K562 (cell line): ENCODE measurements around the gene EEFSEC. TPM values are rescaled to one million over a fixed set of nuclear protein-coding genes. Genes with fewer than 3 reads are reported as not detected.

Source experiments
- ATAC-seq: fragments of 200-7000 bp; cut with Tn5 transposase; 3 replicates; pipeline ENCODE4 v1.9.1; 2020; ENCODE audit warnings: moderate library complexity
- BruUV-seq: library from RNA; stranded (reverse); fragments of 400-500 nt; replicated peaks from 2 replicates; lab custom pipeline; 2021; lab: Mats Ljungman, UMichigan
- CTCF ChIA-PET: fragments of 300-600 bp; formaldehyde crosslinking; extraction: SDS; loops from one replicate; lab custom pipeline; 2021; ENCODE audit warnings: low intra/inter-chr PET ratio; lab: Yijun Ruan, JAX
- POLR2A ChIA-PET: fragments of 300-600, 350-650 bp; sonication (Branson Sonifier 250); formaldehyde crosslinking; extraction: SDS; loops from one replicate; lab custom pipeline; 2021; ENCODE audit warnings: antibody characterized with exemption, inconsistent platforms; lab: Yijun Ruan, JAX
- DNase-seq, 4 experiments: peaks; one replicate each; pipeline versions ENCODE4 v3.0.0 to v3.0.0-alpha.2; 2011 to 2018; ENCODE audit warnings: low spot score in 3 of 4, mixed read lengths in 3 of 4; ENCODE audit errors: extremely low read depth in 1 of 4
- FAIRE-seq: peaks from 2 replicates; lab custom pipeline; 2011; peaks lifted over from hg19 to GRCh38; lab: Jason Lieb, UNC
- H2AFZ ChIP-seq: 2 replicates; pipeline ENCODE4 v1.6.0; 2011; ENCODE audit warnings: low read depth, low read length, control low read depth, inconsistent platforms
- H3K27ac ChIP-seq: fragments of 200-600 bp; 3 replicates; pipeline ENCODE4 v1.8.0; 2011; ENCODE audit warnings: low read depth, mild to moderate bottlenecking, control low read depth, inconsistent platforms, low read length, moderate library complexity, mixed read lengths; ENCODE audit errors: extremely low read depth
- H3K27me3 ChIP-seq, 2 experiments: fragments of 300-600 bp in 1 of 2; 2 replicates in 1 of 2; 3 replicates in 1 of 2; pipeline versions ENCODE4 v1.6.0 to v1.8.0; 2011; ENCODE audit warnings: inconsistent platforms in 2 of 2, low read length in 2 of 2, mild to moderate bottlenecking in 1 of 2, mixed read lengths in 1 of 2, moderate library complexity in 1 of 2; ENCODE audit not compliant: control insufficient read depth in 2 of 2, insufficient read depth in 2 of 2
- H3K36me3 ChIP-seq: fragments of 300-600 bp; 3 replicates; pipeline ENCODE4 v1.8.0; 2011; ENCODE audit warnings: mild to moderate bottlenecking, low read length, inconsistent platforms; ENCODE audit not compliant: control insufficient read depth, insufficient read depth
- H3K4me1 ChIP-seq, 2 experiments: fragments of 200-600 bp in 1 of 2; replicated peaks in 1 of 2; 2 replicates in 1 of 2; 3 replicates in 1 of 2; pipeline versions ENCODE4 v1.5.1 to v1.8.0; 2011; ENCODE audit warnings: inconsistent platforms in 2 of 2, low read length in 2 of 2, mild to moderate bottlenecking in 1 of 2, mixed read lengths in 1 of 2, moderate library complexity in 1 of 2; ENCODE audit not compliant: control insufficient read depth in 2 of 2, insufficient read depth in 2 of 2
- H3K4me2 ChIP-seq: 2 replicates; pipeline ENCODE4 v1.6.1; 2011; ENCODE audit warnings: low read length, control low read depth, inconsistent platforms, mixed read lengths; ENCODE audit not compliant: insufficient read depth
- H3K4me3 ChIP-seq: fragments of 200-600 bp; sonication (generic), shearing (Covaris generic); 2 replicates; pipeline ENCODE4 v1.5.1; 2016; ENCODE audit warnings: control low read depth, inconsistent platforms
- H3K79me2 ChIP-seq: fragments of 200-600 bp; 3 replicates; pipeline ENCODE4 v1.8.0; 2011; ENCODE audit warnings: low read length, inconsistent platforms; ENCODE audit not compliant: control insufficient read depth, insufficient read depth
- H3K9ac ChIP-seq, 2 experiments: 2 replicates each; pipeline versions ENCODE4 v1.6.0 to v1.6.1; 2011; ENCODE audit warnings: low read depth in 2 of 2, low read length in 2 of 2, control low read depth in 1 of 2, inconsistent platforms in 1 of 2, mild to moderate bottlenecking in 1 of 2, mixed read lengths in 1 of 2; ENCODE audit not compliant: insufficient read depth in 1 of 2
- H3K9me1 ChIP-seq: one replicate; pipeline ENCODE4 v1.6.0; 2011; ENCODE audit warnings: inconsistent platforms, mild to moderate bottlenecking, low read length, moderate library complexity; ENCODE audit not compliant: control insufficient read depth, insufficient read depth
- H3K9me3 ChIP-seq: replicated peaks from 2 replicates; pipeline ENCODE4 v1.5.1; 2011; ENCODE audit warnings: low read depth, low read length, inconsistent platforms; ENCODE audit not compliant: control insufficient read depth, insufficient read depth
- H4K20me1 ChIP-seq: replicated peaks from 2 replicates; pipeline ENCODE4 v1.6.1; 2011; ENCODE audit warnings: low read length, inconsistent platforms, mixed read lengths; ENCODE audit not compliant: control insufficient read depth, insufficient read depth
- BACH1 ChIP-seq: fragments of 200-800 bp; sonication (Bioruptor generic); IDR thresholded peaks from 2 replicates; pipeline ENCODE4 v1.6.1; 2016; ENCODE audit warnings: missing genetic modification characterization, missing compliant biosample characterization
- BCL6 ChIP-seq: fragments of 250-450 bp; sonication (Bioruptor Pico); IDR thresholded peaks from 2 replicates; pipeline ENCODE4 v1.4.0; 2020
- DDX20 ChIP-seq: fragments of 450-650 bp; IDR thresholded peaks from 2 replicates; pipeline ENCODE4 v1.6.1; 2016; ENCODE audit warnings: missing genetic modification characterization, low read depth, mild to moderate bottlenecking, missing compliant biosample characterization, moderate library complexity
- FOS ChIP-seq: IDR thresholded peaks from 3 replicates; pipeline ENCODE4 v1.6.1; 2011; ENCODE audit not compliant: insufficient read length; ENCODE audit errors: extremely low read depth
- FOXK2 ChIP-seq, 2 experiments: fragments of 450-650 bp; IDR thresholded peaks in 1 of 2; conservative IDR thresholded peaks in 1 of 2; 2 replicates each; pipeline ENCODE4 v1.6.1; 2016; ENCODE audit warnings: low read depth in 2 of 2, mild to moderate bottlenecking in 1 of 2
- FOXP4 ChIP-seq: sonication (generic); formaldehyde crosslinking; IDR thresholded peaks from 2 replicates; pipeline ENCODE4 v1.8.0; 2022; ENCODE audit warnings: mild to moderate bottlenecking, missing genetic modification reagents, borderline replicate concordance
- FUS ChIP-seq: fragments of 200-400 bp; formaldehyde crosslinking; optimal IDR thresholded peaks from 2 replicates; pipeline ENCODE3; 2017; ENCODE audit warnings: low read depth, low read length
- ILF3 ChIP-seq: fragments of 450-650 bp; IDR thresholded peaks from 2 replicates; pipeline ENCODE4 v1.6.1; 2018; ENCODE audit warnings: antibody characterized with exemption, mild to moderate bottlenecking, moderate library complexity, borderline replicate concordance
- NR4A1 ChIP-seq, 2 experiments: fragments of 250-450 bp in 1 of 2; fragments of 450-650 bp in 1 of 2; sonication (Bioruptor Pico) in 1 of 2; IDR thresholded peaks; 2 replicates each; pipeline versions ENCODE4 v1.4.0 to v1.6.1; 2016 to 2020; ENCODE audit warnings: mild to moderate bottlenecking in 2 of 2, missing compliant biosample characterization in 1 of 2, missing genetic modification characterization in 1 of 2, moderate library complexity in 1 of 2
- NRF1 ChIP-seq, 2 experiments: fragments of 450-650 bp; IDR thresholded peaks in 1 of 2; conservative IDR thresholded peaks in 1 of 2; 2 replicates each; pipeline ENCODE4 v1.6.1; 2014; ENCODE audit warnings: mild to moderate bottlenecking in 2 of 2
- NUFIP1 ChIP-seq: fragments of 450-650 bp; IDR thresholded peaks from 2 replicates; pipeline ENCODE4 v1.6.1; 2018; ENCODE audit not compliant: partially characterized antibody
- RBM39 ChIP-seq: fragments of 200-400 bp; formaldehyde crosslinking; optimal IDR thresholded peaks from 2 replicates; pipeline ENCODE3; 2018; ENCODE audit warnings: low read depth, low read length
- SMAD1 ChIP-seq: fragments of 150-350 bp; IDR thresholded peaks from 2 replicates; pipeline ENCODE4 v1.6.1; 2014; ENCODE audit warnings: low read length, low read depth; ENCODE audit not compliant: partially characterized antibody
- SMAD4 ChIP-seq: fragments of 250-450 bp; sonication (Bioruptor Pico); conservative IDR thresholded peaks from 2 replicates; pipeline ENCODE4 v1.8.0; 2021; ENCODE audit warnings: inconsistent platforms, mild to moderate bottlenecking, moderate library complexity
- ZNF311 ChIP-seq: fragments of 250-450 bp; sonication (Bioruptor Pico); IDR thresholded peaks from 2 replicates; pipeline ENCODE4 v1.4.0; 2020; ENCODE audit warnings: mild to moderate bottlenecking, moderate library complexity
- WGBS: fragments of 100-300 bp; shearing (Covaris generic); methylation state at CpG from one replicate; pipeline ENCODE4 v1.1.6; 2016; ENCODE audit warnings: low coverage, mixed read lengths; ENCODE audit not compliant: insufficient coverage; ENCODE audit errors: missing lambda C conversion rate; 5-methylcytosine and 5-hydroxymethylcytosine counted together
- in situ Hi-C: fragments of 300-500 bp; cut with MboI; formaldehyde crosslinking; loops from 4 replicates; pipeline ENCODE4 v1.15.0; 2018; ENCODE audit warnings: inconsistent platforms, mixed read lengths
- intact Hi-C: fragments of 100-400 bp; cut with micrococcal nuclease; formaldehyde crosslinking; loops from 2 replicates; pipeline ENCODE4 v1.14.2; 2022
- polyA plus RNA-seq, 8 experiments: library from polyadenylated mRNA; depleted of rRNA in 4 of 8; stranded (reverse) in 5 of 8; unstranded in 3 of 8; fragments of >200 nt; fragmentation: Nextera tagmentation in 2 of 8; fragmentation: Illumina TruSeq in 1 of 8; extraction: Ambion mirVana in 2 of 8; extraction: Trizol in 1 of 8; gene quantifications; 2 replicates each; pipeline versions ENCODE4 v1.2.1 to v1.2.3, GENCODE V29; 2011 to 2014; ENCODE audit warnings: inconsistent platforms in 1 of 8, missing spikeins in 1 of 8
- total RNA-seq, 7 experiments: library from RNA; depleted of rRNA in 6 of 7; stranded (reverse); fragments of >200 nt in 6 of 7; fragmentation: Illumina TruSeq in 2 of 7; extraction: Trizol in 2 of 7; gene quantifications; 2 replicates each; pipeline versions ENCODE4 v1.2.1 to v1.2.3, GENCODE V29; 2011 to 2021; ENCODE audit warnings: low replicate concordance in 1 of 7

EEFSEC gene
- total and polyA plus RNA-seq, 9 of the 15 experiments (the other 6 are each of a cell fraction or from before 2014, with no cell fraction given) = 0.35 to 11.8 (median 7.7) TPM

GRCh38 chr3:128199110-128199509, 45.8 kb downstream of the EEFSEC start:
- no peak overlapping the region for H3K4me3 ChIP-seq
- WGBS = 88% methylated on average over 1 of the region's 1 CpG
- intact Hi-C loops = no loop called here
- no peaks in the 10 kb centered on the region for H3K9me1 ChIP-seq
- H3K27ac ChIP-seq = no peak overlapping the region
- DNase-seq = no peak
- H3K4me1 ChIP-seq = peaks cover 0 to 15% of the 10 kb centered on the region in 2 experiments; a peak in 2 of 5 replicates
- H3K9me3 ChIP-seq = no peaks in the 10 kb centered on the region
- no peak for ATAC-seq
- ChIA-PET CTCF (no interaction called here), POLR2A (no interaction called here)
- no peak overlapping the region for H2AFZ ChIP-seq
- H4K20me1 ChIP-seq = no peaks in the 10 kb centered on the region
- BruUV-seq = no TSS peak
- no peak for FAIRE-seq
- no peak for TF ChIP-seq SMAD1
- in situ Hi-C loops = no loop called here
- no peak overlapping the region for H3K4me2 ChIP-seq
- H3K36me3 ChIP-seq = peaks cover 5% of the 10 kb centered on the region; the same call in 2 of the 3 replicates
- H3K27me3 ChIP-seq = no peaks in the 10 kb centered on the region
- H3K9ac ChIP-seq = no peak overlapping the region
- no peaks in the 10 kb centered on the region for H3K79me2 ChIP-seq

- 40% methylated on average over 1 of the region's 1 CpG for WGBS
- TF ChIP-seq FOXP4 (CRISPR knock-in tag) (no peak), BACH1 (tag) (no peak), NUFIP1 (no peak), ZNF311 (no peak), BCL6 (CRISPR knock-in tag) (no peak), FOS (no peak), RBM39 (no peak), NRF1 (conservative IDR thresholded peaks at IDR 0.05 in 1 of 2, IDR thresholded peaks at IDR 0.05 in 1 of 2) (no peak), SMAD4 (CRISPR knock-in tag) (no peak), DDX20 (no peak), NR4A1 (CRISPR knock-in tag; IDR thresholded peaks at IDR 0.05) (no peak), NR4A1 (tag; IDR thresholded peaks at IDR 0.05) (no peak), FUS (no peak), ILF3 (no peak), FOXK2 (conservative IDR thresholded peaks at IDR 0.05 in 1 of 2, IDR thresholded peaks at IDR 0.05 in 1 of 2; ENCODE audit: low read depth in 2 of 2) (no peak)
These were observed 48.0 kb downstream of the EEFSEC start for GRCh38 chr3:128201158-128201755.

More at GRCh38 chr3:128201158-128201755, 48.0 kb downstream of the EEFSEC start:
- BruUV-seq = no TSS peak
- Histone ChIP-seq H3K9me1 (no peaks in the 10 kb centered on the region), H3K4me1 (no peaks in the 10 kb centered on the region), H4K20me1 (no peaks in the 10 kb centered on the region), H3K27ac (no peak overlapping the region), H3K36me3 (no peaks in the 10 kb centered on the region), H3K9me3 (no peaks in the 10 kb centered on the region), H3K4me2 (no peak overlapping the region), H2AFZ (no peak overlapping the region), H3K9ac (no peak overlapping the region), H3K79me2 (no peaks in the 10 kb centered on the region), H3K27me3 (no peaks in the 10 kb centered on the region), H3K4me3 (no peak overlapping the region)
- in situ Hi-C loops = no loop called here
- FAIRE-seq = no peak
- CTCF ChIA-PET = no interaction called here
- intact Hi-C loops = no loop called here
- ATAC-seq = no peak
- POLR2A ChIA-PET = no interaction called here
- no peak for DNase-seq
